GM12873 (cell line): ENCODE measurements around the gene KIN.

ENCODE experiments used
- TF ChIP-seq, protein P1 (sequence below): IDR thresholded peaks from 2 replicates; pipeline ENCODE4 v1.5.1; 2012; ENCODE audit warnings: low read depth, mild to moderate bottlenecking, moderate library complexity, low read length, control low read depth; ENCODE audit not compliant: insufficient read depth; ENCODE audit errors: missing control alignments

KIN gene

DNA sequence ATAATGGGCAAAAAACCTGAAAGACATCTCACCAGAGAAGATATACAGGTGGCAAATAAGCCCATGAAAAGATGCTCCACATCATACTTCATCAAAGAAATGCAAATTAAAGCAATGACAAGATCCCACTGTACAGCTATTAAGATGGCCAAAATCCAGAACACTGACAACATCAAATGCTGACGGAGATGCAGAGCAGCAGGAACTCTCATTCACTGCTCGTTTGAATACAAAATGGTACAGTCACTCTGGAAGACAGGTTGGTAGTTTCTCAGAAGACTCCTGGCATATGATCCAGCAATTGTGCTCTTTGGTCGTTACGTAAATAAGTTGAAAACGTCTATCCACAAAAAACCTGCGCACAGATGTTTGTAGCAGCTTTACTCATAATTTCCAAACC is 35.5 kb downstream of the KIN start:
- TF ChIP-seq, protein P1, sequence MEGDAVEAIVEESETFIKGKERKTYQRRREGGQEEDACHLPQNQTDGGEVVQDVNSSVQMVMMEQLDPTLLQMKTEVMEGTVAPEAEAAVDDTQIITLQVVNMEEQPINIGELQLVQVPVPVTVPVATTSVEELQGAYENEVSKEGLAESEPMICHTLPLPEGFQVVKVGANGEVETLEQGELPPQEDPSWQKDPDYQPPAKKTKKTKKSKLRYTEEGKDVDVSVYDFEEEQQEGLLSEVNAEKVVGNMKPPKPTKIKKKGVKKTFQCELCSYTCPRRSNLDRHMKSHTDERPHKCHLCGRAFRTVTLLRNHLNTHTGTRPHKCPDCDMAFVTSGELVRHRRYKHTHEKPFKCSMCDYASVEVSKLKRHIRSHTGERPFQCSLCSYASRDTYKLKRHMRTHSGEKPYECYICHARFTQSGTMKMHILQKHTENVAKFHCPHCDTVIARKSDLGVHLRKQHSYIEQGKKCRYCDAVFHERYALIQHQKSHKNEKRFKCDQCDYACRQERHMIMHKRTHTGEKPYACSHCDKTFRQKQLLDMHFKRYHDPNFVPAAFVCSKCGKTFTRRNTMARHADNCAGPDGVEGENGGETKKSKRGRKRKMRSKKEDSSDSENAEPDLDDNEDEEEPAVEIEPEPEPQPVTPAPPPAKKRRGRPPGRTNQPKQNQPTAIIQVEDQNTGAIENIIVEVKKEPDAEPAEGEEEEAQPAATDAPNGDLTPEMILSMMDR, result no peak

DNA sequence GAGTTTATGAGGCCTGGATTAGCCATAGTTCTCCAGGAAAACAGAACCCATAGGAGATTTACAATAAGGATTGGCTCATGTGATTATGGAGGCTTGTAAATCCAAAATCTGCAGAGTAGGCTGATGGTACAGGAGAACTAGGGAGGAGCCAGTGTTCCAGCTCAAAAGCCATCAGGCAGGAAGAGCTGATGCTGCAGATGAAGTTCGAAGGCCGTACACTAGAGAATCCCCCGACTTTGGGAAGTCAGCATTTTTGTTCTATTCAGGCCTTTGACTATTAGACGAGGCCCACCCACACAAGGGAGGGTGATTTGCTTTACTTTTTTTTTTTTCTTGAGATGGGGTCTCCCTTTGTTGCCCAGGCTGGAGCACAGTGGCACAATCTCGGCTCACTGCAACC is 37.6 kb downstream of the KIN start:
- TF ChIP-seq, protein P1, result no peak

DNA sequence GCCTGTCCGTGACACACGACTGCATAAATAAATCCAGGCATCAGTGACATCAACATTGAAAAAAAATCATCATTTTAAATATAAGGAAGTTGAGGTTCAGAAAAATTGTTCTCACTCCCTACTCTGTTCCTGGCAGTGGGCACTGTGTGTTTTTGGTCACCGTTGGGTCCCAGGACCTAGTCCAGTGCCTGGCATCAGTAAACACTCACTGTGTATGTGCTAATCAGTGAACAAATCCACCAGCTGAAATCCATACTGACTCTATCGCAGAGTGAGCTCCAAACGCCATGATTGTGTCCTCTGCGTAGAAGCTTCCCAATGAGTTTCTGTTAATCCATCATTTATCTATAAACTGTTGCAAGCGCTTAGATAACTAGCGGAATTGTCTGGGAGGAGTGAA is 43.5 kb downstream of the KIN start:
- TF ChIP-seq, protein P1, result no peak

DNA sequence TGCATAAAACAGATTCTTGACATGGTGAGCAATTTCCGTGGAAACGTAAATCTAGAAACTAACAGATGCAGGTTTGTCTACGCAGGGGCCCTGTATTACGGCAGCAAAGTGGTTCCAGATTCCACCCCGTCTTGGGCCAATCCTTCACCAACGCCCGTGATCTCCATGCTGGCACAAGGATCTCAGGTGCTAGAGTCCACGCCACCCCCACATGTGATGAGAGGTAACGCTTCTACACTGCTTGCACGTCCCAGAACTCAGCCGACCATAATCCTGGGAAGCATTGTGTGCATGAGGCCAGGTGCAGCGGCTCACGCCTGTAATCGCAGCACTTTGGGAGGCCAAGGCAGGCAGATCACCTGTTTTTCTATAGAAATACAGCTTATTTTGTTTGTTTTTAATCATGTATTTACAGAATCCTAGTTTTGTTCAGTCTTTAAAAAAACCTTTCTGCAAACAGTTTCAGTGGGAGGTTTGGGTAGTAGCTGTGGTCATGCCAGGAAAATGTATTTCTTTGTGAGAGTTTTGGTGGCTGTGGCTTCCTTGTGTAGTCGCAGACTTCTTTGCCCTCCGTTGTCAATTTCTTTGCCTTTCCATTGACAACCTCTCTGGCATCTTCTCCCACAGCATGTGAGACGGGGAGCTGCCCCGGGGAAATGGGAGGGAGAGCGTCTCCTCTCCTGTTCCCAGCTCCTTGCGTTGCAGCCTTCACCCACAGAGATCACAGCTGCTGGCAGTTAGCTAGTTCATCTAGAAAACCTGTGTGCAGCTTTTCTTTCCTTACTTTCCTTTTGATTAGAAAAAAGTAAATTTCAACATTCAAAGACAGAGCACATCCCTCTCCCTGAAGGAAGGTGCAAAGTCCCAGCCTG is 49.0 kb downstream of the KIN start:
- TF ChIP-seq, protein P1, result no peak

DNA sequence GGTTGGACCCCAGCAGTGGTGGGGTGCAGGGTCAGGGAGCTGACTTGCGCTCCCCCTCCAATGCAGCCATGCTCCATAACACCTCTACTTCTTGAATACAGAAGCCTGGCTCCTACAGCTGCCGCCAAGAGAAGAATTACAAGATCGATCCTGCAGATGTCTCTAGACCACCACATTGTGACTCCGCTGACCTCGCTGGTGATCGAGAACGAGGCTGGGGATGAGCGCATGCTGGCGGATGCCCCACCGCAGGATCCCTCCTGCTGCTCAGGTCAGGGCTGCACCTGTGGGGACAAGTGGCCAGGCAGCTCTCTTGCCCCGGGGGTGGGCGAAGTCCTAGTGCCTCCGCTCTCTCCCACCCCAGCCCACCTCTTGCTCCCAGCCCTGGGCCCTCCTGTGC is 53.0 kb downstream of the KIN start:
- TF ChIP-seq, protein P1, result no peak

DNA sequence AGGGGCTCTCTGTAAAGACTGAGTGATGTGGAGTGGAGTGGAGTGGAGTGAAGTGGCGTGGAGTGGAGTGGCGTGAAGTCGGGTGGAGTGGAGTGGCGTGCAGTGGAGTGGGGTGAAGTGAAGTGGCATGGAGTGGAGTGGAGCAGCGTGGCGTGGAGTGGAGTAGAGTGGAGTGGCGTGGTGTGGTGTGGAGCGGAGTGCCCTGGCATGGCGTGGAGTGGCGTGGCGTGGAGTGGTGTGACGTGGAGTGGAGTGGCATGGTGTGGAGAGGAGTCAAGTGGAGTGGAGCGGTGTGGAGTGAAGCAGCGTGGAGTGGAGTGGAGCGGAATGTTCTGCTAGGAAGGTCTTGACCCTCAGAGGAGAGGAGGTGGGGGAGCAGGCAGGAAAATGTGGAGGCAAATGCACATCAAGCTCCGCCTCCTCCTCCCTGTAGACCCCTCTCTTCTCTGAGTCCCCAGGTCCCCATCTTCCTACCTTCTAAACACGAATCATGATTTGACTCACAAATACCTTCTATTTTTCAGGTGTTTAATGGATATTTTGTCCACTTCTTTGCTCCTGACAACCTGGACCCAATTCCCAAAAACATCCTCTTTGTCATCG is 64.8 kb downstream of the KIN start:
- TF ChIP-seq, protein P1, result no peak

DNA sequence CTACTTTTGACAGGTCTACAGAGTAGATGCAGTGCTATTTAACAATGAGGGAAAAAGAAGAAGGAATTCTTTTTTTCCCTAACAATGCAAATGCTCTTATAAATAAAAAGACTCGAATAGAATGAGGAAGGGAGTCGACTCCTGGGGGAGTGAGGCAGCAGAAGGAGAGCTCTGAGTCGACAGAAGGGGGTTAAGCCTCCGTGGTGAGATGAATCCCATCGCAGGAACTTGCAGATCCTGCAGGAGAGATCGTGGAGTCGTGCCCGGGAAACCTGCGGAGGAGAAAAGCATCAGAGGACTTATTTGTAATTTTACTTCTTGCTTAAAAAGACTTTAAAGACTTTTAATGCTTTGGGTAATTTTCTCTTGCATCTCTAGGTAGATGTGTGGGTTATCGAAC is 67.3 kb downstream of the KIN start:
- TF ChIP-seq, protein P1, result no peak
